HuH-7 (cell line): ENCODE data around the gene PIGT.

ENCODE experiments used
- DNase-seq: peaks from one replicate; pipeline ENCODE4 v3.0.0; 2011; ENCODE audit warnings: low spot score

The PIGT gene

DNA sequence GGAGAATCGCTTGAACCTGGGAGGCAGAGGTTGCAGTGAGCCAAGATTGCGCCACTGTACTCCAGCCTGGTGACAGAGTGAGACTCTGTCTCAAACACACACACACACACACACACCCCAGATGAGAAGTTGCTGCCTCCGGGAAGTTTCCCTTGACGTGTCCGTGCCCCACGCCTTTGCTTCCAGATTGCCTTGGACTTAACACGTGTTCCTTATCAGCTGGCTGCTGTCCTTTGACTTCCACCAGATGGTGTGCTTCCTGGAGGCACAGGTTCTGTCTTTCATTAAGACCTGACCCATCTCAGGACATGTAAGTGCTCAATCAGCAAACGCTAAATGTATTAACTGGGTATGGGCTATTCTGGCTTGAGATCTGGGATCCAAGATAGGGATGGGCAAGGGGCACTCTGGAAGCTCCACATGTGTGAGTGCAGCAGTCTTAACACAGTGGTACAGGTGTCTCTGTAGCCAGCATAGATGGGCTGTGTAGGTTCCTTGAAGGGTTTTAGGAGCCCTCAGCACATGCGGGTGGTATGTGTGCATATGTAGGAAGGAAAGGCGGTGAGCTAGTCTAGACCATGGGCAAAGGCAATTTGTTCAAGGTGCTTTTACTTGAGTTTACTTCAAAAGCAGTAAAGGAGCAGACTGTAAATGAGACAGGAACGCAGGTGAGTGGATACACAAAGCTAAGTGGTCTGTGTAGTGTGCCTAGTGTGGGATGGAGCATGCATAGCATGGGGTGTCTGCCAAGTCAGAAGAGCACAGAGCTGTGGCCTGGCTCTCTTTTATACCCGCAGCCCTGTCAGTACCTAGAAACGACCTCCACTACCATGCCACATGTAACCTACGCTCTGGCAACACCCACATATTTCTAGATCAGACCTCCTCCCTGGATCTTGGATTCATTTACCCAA is 11.6 kb downstream of the PIGT start:
- no peak for DNase-seq

DNA sequence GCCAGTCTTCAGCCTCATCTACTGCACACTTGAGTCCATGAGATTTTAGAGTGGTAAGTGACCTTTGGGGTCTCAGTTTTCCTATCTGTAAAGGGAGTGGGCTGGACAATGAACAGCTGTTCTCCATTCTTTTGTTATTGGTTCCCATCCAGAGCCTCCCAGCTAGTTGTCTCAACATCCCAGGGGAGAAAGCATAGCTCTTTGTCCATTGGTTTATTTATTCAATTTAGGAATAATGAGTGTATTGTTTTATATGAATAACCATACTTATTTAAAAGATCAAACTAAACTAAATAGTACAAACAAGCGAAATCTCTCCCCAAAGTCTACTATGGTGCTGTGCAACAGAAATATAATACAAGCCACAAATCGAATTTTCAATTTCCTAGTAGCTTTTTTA is 13.7 kb downstream of the PIGT start:
- DNase-seq: no peak

DNA sequence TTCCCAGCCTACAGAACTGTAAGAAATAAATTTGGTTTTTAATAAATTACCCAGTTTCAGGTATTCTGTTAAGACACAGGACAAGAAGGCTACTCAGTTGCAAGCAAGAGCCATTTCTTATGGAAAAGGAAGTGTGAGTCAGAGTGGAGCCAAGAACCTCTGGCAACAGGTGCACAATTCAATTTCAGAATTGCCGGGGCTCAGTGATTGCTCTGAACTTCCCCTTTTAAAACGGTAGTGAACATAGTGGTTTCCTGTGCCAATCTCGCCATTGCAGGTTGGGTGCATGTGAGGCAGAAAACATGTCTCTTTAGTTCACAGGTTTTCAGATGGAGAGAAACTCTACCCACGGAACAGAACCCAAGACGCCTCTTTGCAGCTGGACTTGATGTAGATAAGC is 16.4 kb downstream of the PIGT start:
- DNase-seq: no peak

DNA sequence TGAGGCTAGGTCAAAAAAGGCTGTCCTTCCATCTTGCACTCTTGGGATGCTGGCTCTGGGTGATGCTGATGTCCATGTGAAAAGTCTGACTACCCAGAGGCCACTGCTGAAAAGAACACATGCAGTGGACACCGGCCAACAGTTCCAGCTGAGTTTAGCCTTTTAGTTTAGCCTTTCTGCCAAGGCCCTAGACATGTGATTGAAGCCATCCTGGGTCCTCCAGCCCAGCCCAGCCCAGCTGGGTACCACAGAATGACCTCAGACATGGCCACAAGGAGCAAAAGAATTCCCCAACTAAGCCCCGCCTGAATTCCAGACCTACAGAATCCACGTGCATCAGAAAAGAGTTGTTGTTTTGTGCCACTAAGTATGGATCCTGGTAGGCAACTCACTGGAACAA is 17.4 kb downstream of the PIGT start:
- DNase-seq: no peak

GRCh38 chr20:45433976-45434375 is 18.0 kb downstream of the PIGT start:
- DNase-seq: no peak

- DNase-seq: peak; percentile 93
These were observed 21.0 kb downstream of the PIGT start for GRCh38 chr20:45436732-45437485.

GRCh38 chr20:45440424-45440823 is 24.5 kb downstream of the PIGT start:
- no peak for DNase-seq

- DNase-seq: no peak
These were observed 25.1 kb downstream of the PIGT start for GRCh38 chr20:45440891-45441685.

DNA sequence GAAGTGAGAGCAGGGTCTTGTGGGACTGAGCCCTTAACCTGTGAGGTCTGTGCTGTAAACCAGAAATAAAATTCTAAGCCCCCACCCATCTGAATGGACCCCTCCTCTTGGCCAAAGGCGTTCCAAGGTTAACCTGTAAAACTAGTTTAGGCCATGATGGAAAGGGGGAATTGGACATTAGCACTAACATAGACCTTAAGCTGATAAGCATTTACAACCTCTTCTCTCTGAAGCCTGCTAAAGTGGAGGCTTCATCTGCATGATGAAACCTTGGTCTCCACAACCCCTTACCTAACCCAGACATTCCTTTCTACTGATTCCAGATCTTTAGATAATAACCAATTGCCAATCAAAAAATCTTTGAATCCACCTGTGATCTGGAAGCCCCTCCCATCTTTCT is 25.8 kb downstream of the PIGT start:
- no peak for DNase-seq

DNA sequence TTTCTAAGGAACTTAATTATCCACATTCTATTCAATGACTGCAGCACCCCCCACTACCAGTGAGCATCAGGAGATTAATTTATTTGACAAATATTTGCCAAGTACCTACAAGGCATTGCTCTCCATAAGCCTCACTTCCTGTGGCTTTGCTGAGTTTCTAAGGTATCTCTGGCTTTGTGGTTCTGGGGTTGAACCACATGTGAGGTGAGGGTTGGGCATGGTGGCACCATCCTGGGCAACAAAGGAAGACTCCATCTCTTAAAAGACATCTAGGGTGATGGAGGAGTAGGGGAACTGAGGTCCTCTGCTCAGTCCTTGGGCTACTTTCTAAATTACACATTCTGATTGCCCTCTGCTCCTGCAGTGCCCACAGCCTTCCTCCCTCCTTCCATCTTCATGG is 28.1 kb downstream of the PIGT start:
- DNase-seq: no peak

- DNase-seq: peak; percentile 73
These were observed 30.0 kb downstream of the PIGT start for GRCh38 chr20:45445805-45446562.

- DNase-seq: no peak
These were observed 32.3 kb downstream of the PIGT start for GRCh38 chr20:45448270-45448669.

DNA sequence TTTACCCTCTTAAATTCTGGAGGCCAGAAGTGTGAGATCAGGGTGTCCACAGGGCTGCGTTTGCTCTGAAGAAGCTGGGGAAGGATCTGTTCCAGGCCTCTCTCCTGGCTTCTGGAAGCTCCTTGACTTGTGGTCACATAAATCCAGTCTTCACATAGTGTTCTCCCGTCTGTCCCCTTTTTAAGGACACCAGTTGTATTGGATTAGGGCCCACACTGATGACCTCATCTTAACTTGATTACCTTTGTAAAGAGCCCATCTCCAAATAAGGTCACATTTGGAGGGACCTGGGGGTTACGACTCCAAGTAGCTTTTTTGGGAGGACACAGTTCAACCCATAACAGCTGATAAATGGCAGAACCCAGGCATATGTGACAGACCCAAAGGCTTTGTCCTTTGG is 33.6 kb downstream of the PIGT start:
- DNase-seq: no peak

DNA sequence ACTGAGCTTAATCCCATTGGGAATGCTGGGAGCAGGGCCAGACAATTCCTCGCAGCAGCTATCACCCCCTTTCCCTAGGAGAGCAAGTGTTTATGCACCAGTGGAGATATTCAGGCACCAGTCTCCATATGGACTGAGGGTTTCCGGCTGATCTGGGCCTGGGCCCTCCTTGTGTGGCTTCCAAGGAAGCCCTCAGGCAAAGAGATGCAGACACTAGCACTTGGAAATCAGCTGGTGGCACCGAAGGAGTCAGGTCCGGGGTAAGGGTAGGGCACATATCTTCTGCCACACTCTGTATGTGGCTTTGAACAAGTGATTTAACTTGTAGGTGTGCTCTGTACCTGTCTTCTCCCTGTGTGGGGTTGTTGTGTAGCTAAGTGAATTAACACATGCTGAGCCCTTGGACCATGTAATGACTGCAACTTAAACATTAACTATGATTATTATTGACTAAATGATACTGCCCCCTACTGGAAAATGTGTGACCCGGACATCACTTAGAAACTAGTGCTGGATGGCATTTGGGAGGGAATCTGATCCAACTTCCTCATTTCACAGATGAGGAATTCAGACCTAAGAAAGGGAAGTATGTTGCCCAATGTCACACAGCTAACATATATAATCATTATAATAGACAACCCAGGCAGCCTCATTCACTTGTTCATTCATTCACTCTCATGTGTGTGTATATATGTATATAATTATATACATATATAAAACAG is 34.3 kb downstream of the PIGT start:
- DNase-seq: peak; percentile 44

DNA sequence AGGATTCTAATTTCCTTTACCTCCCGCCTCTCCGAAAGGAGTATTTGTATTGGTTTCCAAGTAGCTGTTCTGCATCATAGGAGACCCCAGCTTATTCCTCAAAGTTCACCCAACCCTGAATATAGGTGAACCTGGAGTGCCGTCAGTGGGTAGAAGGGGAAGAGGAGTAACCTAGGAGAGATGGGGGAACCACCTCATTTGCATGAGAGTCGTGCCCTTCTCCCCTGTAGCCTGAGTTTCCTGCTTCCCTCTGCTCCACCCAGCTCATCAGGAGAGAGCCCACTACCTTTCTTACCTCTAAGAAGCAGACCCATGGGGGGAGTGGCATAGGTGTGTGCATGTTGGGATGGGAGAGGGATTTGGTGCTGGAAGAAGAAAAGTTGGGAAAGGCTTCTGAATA is 36.3 kb downstream of the PIGT start:
- DNase-seq: no peak

DNA sequence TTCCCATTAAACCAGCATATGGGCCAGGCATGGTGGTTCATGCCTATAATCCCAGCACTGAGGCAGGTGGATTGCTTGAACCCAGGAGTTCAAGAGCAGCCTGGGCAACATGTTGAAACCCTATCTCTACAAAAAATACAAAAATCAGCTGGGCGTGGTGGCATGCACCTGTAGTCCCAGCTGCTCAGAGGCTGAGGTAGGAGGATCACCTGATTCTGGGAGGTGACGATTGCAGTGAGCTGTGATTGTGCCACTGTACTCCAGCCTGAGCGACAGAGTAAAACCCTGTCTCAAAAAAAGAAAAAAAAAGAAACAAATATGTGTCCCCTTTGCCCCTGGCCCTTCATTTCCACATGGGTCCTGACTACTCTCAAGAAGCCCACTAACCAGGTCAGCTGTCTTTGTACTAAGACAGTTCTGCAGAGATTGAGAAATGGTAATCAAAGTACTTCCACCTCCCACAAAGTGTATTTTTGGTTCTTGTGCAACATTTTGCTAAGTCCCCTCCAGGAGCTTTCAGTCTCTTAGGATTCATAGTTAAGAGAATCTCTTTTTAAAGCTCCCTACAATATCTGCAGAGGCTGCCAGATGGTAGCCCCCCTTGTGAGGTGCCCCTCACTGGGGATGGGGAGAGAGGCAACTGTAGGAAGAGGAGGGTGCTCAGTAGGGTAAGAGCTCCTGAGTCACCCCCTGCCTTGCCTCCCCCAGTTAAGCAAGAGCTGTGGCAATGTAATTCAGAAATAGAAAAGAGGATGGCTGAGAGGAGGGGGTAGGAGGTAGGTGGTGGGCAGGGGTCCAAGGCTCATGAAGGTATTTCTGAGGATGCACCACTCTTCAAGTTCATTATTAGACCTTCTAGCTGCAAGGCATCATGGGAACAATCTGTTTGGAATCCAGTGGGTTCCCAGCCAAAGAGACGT is 37.1 kb downstream of the PIGT start:
- no peak for DNase-seq

DNA sequence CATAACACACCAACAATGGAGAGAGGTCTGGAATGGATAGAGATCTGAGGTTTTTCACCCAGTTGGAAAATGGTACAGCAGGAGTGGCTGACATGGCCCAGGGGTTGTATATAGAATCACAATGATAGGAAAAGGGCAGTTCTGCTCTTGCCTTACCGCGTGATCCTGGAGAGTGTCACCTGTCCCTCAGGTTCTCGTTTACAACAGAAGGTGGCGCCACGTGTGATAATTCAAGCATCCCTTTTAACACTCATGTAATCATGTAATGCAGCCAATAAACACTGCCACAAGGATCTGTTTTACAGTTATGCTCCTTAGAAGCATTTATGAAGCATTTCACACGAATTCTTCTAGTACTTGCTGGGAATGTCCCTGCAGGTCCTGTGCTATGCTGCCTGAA is 40.7 kb downstream of the PIGT start:
- no peak for DNase-seq

- DNase-seq: no peak
These were observed 43.7 kb downstream of the PIGT start for GRCh38 chr20:45459606-45460005.

DNA sequence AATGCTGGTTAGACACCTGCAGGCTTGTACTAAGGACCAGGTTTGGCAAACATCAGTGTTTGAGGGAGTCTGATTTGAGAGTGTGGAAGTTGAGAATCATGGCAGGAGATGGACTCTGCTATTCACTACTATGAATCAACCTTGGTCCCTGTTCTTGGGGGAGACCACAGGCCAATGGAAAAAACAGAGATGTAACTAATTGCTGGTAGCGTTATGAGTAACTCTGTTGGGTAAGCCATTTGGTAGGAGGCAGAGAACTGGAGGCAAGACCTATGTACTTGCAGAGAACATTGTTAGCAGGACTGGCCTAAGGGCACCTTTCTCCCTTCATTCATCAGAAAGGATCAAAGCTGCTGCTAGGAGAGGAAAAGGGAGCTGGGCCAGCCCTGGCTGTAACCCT is 45.3 kb downstream of the PIGT start:
- no peak for DNase-seq
